T-helper 1 cell (primary cell): ENCODE results near the gene KDM4B.
"Not testable (repeated sequence)": the region's sequence is repeated elsewhere in the genome, so short reads cannot be mapped to it uniquely, and the experiment has no call there.

Source experiments
- DNase-seq, 5 donors: peaks; one replicate each; pipeline ENCODE4 v3.0.0-alpha.2; 2012 to 2020

The KDM4B gene

DNA sequence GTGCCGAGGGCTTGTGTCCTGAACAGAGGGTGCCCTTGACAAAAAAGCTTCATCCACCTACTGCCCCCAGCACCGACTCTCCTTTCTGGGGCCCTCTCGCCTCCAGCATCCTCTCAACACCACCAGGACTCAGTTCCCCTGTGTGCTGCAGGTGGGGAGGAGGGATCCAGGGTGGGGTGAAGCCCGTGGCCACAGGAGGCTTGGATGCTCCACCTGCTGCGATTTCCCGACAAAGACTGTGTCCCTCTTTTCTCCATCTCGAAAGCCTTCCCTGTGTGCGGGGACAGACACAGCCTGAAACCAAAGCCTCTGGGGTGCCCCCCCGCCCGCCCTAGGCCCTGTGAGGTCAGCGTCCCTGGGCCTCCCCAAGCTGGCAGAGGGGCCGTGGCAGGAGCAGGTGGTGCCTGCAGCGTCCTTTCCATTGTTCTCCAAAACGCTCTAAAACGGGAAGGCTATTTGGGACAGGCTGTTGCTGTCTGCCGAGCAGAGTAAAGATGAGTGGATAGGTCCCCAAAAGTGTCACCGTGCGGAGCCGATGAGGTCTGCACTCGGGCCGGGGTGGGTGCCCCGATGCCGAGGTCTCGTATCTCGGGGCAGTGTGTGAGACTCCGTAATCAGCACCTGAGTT is 186.0 kb downstream of the KDM4B start:
- no peak for DNase-seq

DNA sequence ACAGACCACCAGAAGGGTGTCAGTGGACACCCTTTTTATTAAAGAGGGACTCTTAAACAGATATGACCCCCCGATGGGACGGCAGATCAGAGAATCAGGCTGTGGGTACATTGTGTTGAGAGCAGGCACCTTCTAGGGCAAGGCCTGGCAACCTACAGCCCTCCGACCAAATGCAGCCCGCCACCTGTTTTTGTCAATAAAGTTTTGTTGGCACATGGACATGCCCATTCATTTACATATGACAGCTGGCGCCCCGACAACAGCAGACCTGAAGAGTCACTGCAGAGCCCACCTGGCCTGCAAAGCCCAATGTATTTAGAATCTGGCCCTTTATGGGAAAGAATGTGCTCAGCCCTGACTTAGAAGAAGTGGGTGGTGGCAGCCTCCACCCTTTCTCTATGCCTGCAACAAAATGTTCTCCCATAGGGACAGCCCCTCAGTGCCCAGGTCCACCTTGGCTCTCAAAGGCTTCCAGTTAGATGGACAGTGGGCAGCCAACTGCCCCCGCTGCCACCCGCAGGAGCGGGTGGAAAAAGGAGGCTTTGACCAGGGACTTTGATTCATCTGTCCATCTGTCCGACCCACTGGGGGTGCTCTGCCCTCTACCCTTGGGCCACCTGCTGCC is 186.8 kb downstream of the KDM4B start:
- DNase-seq: no peak

DNA sequence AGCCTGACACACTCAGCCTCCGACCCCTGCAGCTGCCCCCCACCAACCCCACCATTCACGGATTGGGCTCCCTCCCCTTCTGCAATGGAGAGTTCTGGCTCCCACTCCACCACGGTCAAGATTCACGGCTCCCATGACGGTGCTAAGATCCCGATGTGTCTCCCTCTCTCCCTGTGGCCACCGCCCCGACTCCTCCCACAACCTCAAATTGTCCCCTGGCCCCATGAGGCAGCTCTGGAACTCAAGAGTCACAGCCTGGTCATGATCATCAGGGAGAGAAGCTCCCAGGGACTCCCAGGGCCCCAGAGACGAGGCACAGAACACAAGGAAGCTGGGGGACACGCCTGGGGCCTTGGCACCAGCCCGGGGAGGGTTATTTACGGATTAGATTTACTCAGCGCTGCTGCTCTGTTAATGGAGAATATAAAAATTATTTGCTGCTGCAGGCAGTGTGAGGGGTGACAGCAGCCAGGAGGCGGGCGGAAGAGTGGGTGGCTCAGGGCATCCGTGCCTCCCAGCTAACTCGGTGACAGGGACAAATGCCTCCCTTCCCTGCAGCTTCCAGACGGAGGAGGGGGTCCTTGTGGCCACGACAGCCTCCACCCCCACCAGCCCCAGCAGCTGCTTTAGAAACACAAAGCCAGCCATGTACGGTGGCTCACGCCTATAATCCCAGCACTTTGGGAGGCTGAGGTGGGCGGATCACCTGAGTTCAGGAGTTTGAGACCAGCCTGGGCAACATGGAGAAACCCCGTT is 187.5 kb downstream of the KDM4B start:
- DNase-seq: no peak

GRCh38 chr19:5157186-5157585 is 188.3 kb downstream of the KDM4B start:
- no peak for DNase-seq

GRCh38 chr19:5158549-5159134 is 189.7 kb downstream of the KDM4B start:
- DNase-seq: not testable (repeated sequence)

- not testable (repeated sequence) for DNase-seq
Measured at GRCh38 chr19:5160158-5160795, 191.4 kb downstream of the KDM4B start.

DNA sequence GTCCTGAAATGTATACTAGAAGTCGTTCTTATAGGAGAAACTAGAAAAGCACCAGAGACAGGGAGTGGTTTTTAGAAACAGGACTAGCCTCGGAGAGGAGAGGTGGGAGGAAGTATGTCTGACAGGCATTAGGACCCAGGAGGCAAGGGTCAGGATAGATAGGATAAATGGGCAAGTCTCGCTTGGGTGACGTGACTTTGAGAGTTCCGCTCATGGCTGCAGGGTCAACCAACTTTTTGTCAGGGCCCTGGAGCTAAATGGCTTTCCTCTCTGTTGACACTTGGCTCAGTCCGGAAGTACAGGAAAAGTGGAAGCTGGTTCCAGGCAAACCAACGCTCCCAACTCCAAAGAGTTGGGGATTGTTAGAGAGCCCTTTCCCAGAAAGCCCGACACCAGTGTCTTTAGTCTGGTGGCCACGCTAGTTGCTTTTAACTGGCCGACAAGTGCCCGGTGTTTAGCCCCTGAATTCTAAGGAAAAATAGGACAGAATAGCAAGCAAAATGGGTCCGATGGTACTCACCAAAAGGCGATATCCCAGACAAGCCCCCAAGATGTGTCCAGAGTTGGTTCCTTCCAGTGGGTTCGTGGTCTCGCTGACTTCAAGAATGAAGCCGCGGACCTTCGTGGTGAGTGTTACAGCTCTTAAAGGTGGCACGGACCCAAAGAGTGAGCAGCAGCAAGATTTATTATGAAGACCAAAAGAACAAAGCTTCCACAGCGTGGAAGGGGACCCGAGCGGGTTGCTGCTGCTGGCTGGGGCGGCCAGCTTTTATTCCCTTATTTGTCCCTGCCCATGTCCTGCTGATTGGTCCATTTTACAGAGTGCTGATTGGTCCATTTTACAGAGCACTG is 196.2 kb downstream of the KDM4B start:
- DNase-seq: not testable (repeated sequence)

DNA sequence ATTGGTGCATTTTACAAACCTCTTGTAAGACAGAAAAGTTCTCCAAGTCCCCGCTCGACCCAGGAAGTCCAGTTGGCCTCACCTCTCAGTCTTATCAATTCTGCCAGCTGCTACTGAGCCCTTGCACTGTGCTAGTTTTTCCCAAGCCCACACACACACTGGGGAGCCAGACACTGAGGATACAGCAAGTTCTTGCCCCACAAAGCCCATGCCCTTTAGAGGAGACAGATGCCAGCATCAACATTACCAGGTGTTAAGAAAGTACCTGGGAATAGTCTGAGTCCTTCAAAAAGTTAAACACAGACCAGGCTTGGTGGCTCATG is 196.7 kb downstream of the KDM4B start:
- no peak for DNase-seq

GRCh38 chr19:5166262-5166661 is 197.3 kb downstream of the KDM4B start:
- no peak for DNase-seq

GRCh38 chr19:5170329-5170745 is 201.4 kb downstream of the KDM4B start:
- peak in 3 of 5 donors; percentile 27 to 41 (median 38) for DNase-seq

GRCh38 chr19:5171711-5172110 is 202.8 kb downstream of the KDM4B start:
- no peak for DNase-seq

- DNase-seq: no peak
Measured at GRCh38 chr19:5172859-5173630, 204.1 kb downstream of the KDM4B start.

DNA sequence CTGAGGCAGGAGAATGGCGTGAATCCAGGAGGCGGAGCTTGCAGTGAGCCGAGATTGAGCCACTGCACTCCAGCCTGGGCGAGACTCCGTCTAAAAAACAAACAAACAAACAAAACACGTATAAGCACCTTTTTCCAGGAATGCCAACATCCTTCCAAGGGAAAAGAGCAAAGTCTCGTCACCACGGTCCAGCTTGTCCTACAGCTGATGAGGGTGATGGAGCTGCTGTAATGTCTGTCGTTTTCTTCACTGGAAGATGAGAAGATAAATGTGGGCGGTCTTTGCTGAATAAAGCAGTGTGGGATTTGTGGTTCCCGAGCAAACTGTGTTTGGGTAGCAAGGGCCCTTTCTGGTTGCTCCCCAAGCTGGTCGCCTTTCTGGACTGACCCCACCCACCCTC is 205.1 kb downstream of the KDM4B start:
- no peak for DNase-seq

- DNase-seq: no peak
Measured at GRCh38 chr19:5177745-5178450, 209.0 kb downstream of the KDM4B start.

GRCh38 chr19:5178841-5179240 is 209.9 kb downstream of the KDM4B start:
- DNase-seq: no peak

DNA sequence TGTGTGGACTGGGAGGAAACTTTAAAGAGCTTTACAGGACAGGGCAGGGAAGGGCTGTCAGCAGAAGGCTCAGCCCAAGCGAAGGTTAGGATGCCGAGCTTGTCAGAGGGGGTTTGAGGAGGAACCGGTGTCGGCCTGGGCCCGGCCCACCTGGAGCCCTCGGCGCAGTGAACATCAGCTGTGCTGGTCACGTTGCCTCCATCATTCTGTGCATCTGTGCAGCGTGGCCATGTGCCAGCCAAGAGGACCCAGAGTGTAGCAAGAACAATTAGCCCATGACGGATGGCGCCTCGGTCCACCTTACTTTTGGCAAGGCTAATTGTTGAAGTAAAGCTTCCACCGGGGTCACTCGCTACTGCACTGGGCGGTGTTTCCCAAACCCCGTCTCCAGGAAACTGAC is 210.3 kb downstream of the KDM4B start:
- DNase-seq: no peak

- no peak for DNase-seq
Measured at GRCh38 chr19:5181329-5181728, 212.4 kb downstream of the KDM4B start.

DNA sequence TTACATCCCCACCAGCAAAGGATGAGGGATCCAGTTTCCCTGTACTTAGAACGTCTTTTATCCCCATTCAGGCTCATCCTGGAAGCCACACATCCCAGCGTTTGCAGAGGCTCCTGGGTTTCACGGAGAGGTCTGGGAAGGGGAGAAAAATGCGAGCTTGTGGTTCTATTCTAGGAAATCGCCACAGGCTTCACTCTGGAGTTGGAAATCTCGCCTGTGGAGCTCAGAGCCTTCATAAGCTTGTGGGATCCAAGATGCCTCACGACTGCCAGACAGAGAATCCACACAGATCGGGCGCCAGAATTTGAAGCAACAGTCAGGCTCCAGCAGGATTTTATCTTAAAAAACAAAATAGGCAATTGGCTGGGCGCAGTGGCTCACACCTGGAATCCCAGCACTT is 213.8 kb downstream of the KDM4B start:
- DNase-seq: no peak

DNA sequence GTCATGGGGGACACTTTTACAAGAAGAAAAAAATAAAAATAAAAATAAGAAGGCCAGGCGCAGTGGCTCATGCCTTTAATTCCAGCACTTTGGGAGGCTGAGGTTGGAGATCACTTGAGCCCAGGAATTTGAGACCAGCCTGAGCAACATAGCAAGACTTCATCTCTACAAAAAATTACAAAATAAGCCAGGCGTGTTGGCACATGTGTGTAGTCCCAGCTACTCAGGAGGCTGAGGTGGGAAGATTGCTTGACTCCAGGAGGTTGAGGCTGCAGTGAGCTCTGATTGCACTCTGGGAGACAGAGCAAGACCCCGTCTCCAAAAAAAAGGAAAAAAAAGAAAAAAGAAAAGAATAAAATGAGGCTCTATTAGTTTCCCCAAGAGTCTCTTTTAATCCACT is 214.7 kb downstream of the KDM4B start:
- no peak for DNase-seq

GRCh38 chr19:5184930-5185329 is 216.0 kb downstream of the KDM4B start:
- DNase-seq: no peak
